Erythroblast (primary cell): ENCODE measurements around the gene RPL28.

Experiments used
- GATA1 ChIP-seq: IDR thresholded peaks from 2 replicates; pipeline ENCODE4 v1.6.1; 2011; ENCODE audit warnings: low read depth, mild to moderate bottlenecking, control low read depth, low read length, moderate library complexity
- POLR2A ChIP-seq: IDR thresholded peaks from 2 replicates; pipeline ENCODE4 v1.6.1; 2011; ENCODE audit warnings: mild to moderate bottlenecking, low read length

DNA sequence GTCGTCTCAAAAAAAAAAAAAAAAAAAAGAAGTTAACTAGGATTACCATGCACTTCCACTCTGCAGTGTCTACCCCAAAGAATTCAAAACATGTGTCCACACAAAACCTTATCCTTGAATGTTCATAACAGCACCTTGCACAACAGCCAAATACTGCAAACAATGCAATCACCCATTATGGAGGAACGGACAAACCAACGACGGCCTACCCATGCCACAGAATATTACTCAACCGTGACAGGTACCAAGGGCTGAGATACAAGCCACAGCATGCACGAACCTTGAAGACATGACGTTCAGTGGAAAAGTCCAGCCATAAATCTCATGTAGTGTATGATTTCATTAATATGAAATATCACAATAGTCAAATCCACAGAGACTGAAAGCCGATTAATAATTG, 60.3 kb downstream of the RPL28 start:
- TF ChIP-seq POLR2A = no peak
- TF ChIP-seq GATA1 = no peak
